ENCODE data around the gene HMGCS1. TPM values are rescaled to one million over a fixed set of nuclear protein-coding genes. Genes with fewer than 3 reads are reported as not detected.

Gene HMGCS1
- total and polyA plus RNA-seq, 9 of the 15 experiments (the other 6 are each of a cell fraction or from before 2014, with no cell fraction given): 43.7 to 337 (median 111) TPM

GRCh38 chr5:43245724-43246385 lies 67.4 kb downstream of the HMGCS1 start:
- peak overlapping the region; percentile 47 for H2AFZ ChIP-seq (ENCODE audit: low read depth, low read length)
- H3K9me1 ChIP-seq (ENCODE audit: control insufficient read depth, insufficient read depth, low read length): no peaks in the 10 kb centered on the region
- H3K27me3 ChIP-seq (ENCODE audit: control insufficient read depth in 2 of 2, insufficient read depth in 2 of 2, low read length in 2 of 2): peaks cover 6 to 22% of the 10 kb centered on the region in 2 experiments; a peak in 4 of 5 replicates
- no peaks in the 10 kb centered on the region for H4K20me1 ChIP-seq (replicated peaks; ENCODE audit: control insufficient read depth, insufficient read depth, low read length)
- 31% methylated on average over 19 of the region's 19 CpGs for WGBS (ENCODE audit: insufficient coverage, low coverage, missing lambda C conversion rate)
- H3K79me2 ChIP-seq (ENCODE audit: control insufficient read depth, insufficient read depth, low read length): no peaks in the 10 kb centered on the region
- no peak for DNase-seq (ENCODE audit: extremely low read depth in 1 of 4, low spot score in 3 of 4)
- intact Hi-C loops (cut with micrococcal nuclease) (no loop called here), in situ Hi-C loops (cut with MboI) (no loop called here)
- H3K9me3 ChIP-seq (replicated peaks; ENCODE audit: control insufficient read depth, insufficient read depth, low read depth, low read length): no peaks in the 10 kb centered on the region
- POLR2A ChIA-PET: interaction anchor here (1.2 kb wide), 1 partner anchor 25 kb away, joined by 3 read pairs; no protein-coding TSS in a partner anchor
- H3K4me1 ChIP-seq (replicated peaks in 1 of 2; ENCODE audit: control insufficient read depth in 2 of 2, insufficient read depth in 2 of 2, low read length in 2 of 2): no peaks in the 10 kb centered on the region; a peak in 1 of 5 replicates
- 0 out of 4 replicates have a peak overlapping the region, but pooled peaks of 1 of the 2 experiments have one; percentile 8 for H3K9ac ChIP-seq (ENCODE audit: insufficient read depth in 1 of 2, low read depth in 2 of 2, low read length in 2 of 2)
- no TSS peak for BruUV-seq (replicated peaks)
- no peak for FAIRE-seq
- CTCF ChIA-PET (ENCODE audit: low intra/inter-chr PET ratio): no interaction called here
- TF ChIP-seq ZNF778 (CRISPR knock-in tag; IDR thresholded peaks at IDR 0.05) (no peak), BRCA1 (IDR thresholded peaks at IDR 0.05) (no peak), BRCA1 (CRISPR knock-in tag; IDR thresholded peaks at IDR 0.05) (no peak), CXXC5 (CRISPR knock-in tag; IDR thresholded peaks at IDR 0.05) (no peak), CBX1 (IDR thresholded peaks at IDR 0.05; ENCODE audit: low read depth) (no peak)
- H3K4me3 ChIP-seq: no peak overlapping the region
- no peak overlapping the region; the same call in 1 of the 2 replicates for H3K4me2 ChIP-seq (ENCODE audit: insufficient read depth, low read length)
- no peak; the same call in 2 of the 3 replicates for ATAC-seq
- H3K36me3 ChIP-seq (ENCODE audit: control insufficient read depth, insufficient read depth, low read length): no peaks in the 10 kb centered on the region
- H3K27ac ChIP-seq (ENCODE audit: extremely low read depth, low read depth, low read length): no peak overlapping the region
